Measurements from ENCODE around the gene COL26A1.

COL26A1 gene

GRCh38 chr7:101555921-101556275 lies 193.2 kb downstream of the COL26A1 start:
- H2AK5ac ChIP-seq (ENCODE audit: low read length, severe bottlenecking) = no peak overlapping the region
- no peaks in the 10 kb centered on the region for H3K79me1 ChIP-seq (replicated peaks; ENCODE audit: low read length, poor library complexity, severe bottlenecking)
- no peaks in the 10 kb centered on the region for H3K36me3 ChIP-seq (ENCODE audit: control insufficient read depth in 1 of 2, insufficient read depth in 2 of 2, low read depth in 1 of 2, low read length in 2 of 2)
- peaks cover 32 to 72% of the 10 kb centered on the region in 2 experiments for H3K27me3 ChIP-seq (ENCODE audit: control insufficient read depth in 1 of 2, insufficient read depth in 1 of 2, low read length in 2 of 2)
- no peak overlapping the region for H3K4me2 ChIP-seq (ENCODE audit: low read length, poor library complexity, severe bottlenecking)
- H3K14ac ChIP-seq (ENCODE audit: low read length in 2 of 2) = no peak overlapping the region
- DNase-seq = no peak
- H3K18ac ChIP-seq (ENCODE audit: low read depth in 1 of 2, low read length in 2 of 2) = no peak overlapping the region
- H3K27ac ChIP-seq (ENCODE audit: low read length, poor library complexity, severe bottlenecking) = no peak overlapping the region
- H3K4ac ChIP-seq (ENCODE audit: low read depth in 1 of 2, low read length in 2 of 2) = no peak overlapping the region
- H3K9ac ChIP-seq (ENCODE audit: low read length) = no peak overlapping the region
- 88% methylated on average over 3 of the region's 3 CpGs for WGBS
- no peak overlapping the region for H4K91ac ChIP-seq (ENCODE audit: low read length)
- no peak overlapping the region for H2BK12ac ChIP-seq (ENCODE audit: low read length in 2 of 2)
- H2BK15ac ChIP-seq (ENCODE audit: low read depth, poor library complexity, severe bottlenecking) = no peak overlapping the region
- no peak overlapping the region for H2BK5ac ChIP-seq (ENCODE audit: low read depth, low read length, poor library complexity, severe bottlenecking)
- no peak overlapping the region for H3K23ac ChIP-seq (ENCODE audit: low read length in 2 of 2)
- peaks cover 4% of the 10 kb centered on the region for H3K4me1 ChIP-seq (ENCODE audit: control insufficient read depth, insufficient read depth, low read depth, low read length)
- no peak overlapping the region for H4K8ac ChIP-seq (ENCODE audit: low read length)
- no peaks in the 10 kb centered on the region for H3K9me3 ChIP-seq (ENCODE audit: control insufficient read depth, low read length)
- no peak overlapping the region for H2BK120ac ChIP-seq (ENCODE audit: low read depth, low read length)
- no peak overlapping the region for H3K4me3 ChIP-seq (ENCODE audit: insufficient read depth in 1 of 2, low read depth in 1 of 2, low read length in 2 of 2)
- no peak overlapping the region for H2AFZ ChIP-seq (ENCODE audit: low read depth, low read length)

GRCh38 chr7:101556453-101556968 lies 193.8 kb downstream of the COL26A1 start:
- Histone ChIP-seq H3K9me3 (ENCODE audit: control insufficient read depth, low read length) (no peaks in the 10 kb centered on the region), H3K4me3 (ENCODE audit: insufficient read depth in 1 of 2, low read depth in 1 of 2, low read length in 2 of 2) (no peak overlapping the region), H3K79me1 (replicated peaks; ENCODE audit: low read length, poor library complexity, severe bottlenecking) (no peaks in the 10 kb centered on the region), H2AFZ (ENCODE audit: low read depth, low read length) (no peak overlapping the region), H3K4ac (ENCODE audit: low read depth in 1 of 2, low read length in 2 of 2) (no peak overlapping the region), H2BK12ac (ENCODE audit: low read length in 2 of 2) (no peak overlapping the region), H3K36me3 (ENCODE audit: control insufficient read depth in 1 of 2, insufficient read depth in 2 of 2, low read depth in 1 of 2, low read length in 2 of 2) (no peaks in the 10 kb centered on the region), H2BK15ac (ENCODE audit: low read depth, poor library complexity, severe bottlenecking) (no peak overlapping the region), H2BK120ac (ENCODE audit: low read depth, low read length) (no peak overlapping the region), H3K18ac (ENCODE audit: low read depth in 1 of 2, low read length in 2 of 2) (no peak overlapping the region), H3K14ac (ENCODE audit: low read length in 2 of 2) (no peak overlapping the region), H3K9ac (ENCODE audit: low read length) (no peak overlapping the region), H2AK5ac (ENCODE audit: low read length, severe bottlenecking) (no peak overlapping the region), H3K4me2 (ENCODE audit: low read length, poor library complexity, severe bottlenecking) (no peak overlapping the region), H2BK5ac (ENCODE audit: low read depth, low read length, poor library complexity, severe bottlenecking) (no peak overlapping the region), H3K23ac (ENCODE audit: low read length in 2 of 2) (peak overlapping the region in 1 of 2 experiments; percentile 9), H3K4me1 (ENCODE audit: control insufficient read depth, insufficient read depth, low read depth, low read length) (peaks cover 4% of the 10 kb centered on the region), H4K91ac (ENCODE audit: low read length) (no peak overlapping the region), H3K27me3 (ENCODE audit: control insufficient read depth in 1 of 2, insufficient read depth in 1 of 2, low read length in 2 of 2) (peaks cover 34 to 78% of the 10 kb centered on the region in 2 experiments), H4K8ac (ENCODE audit: low read length) (no peak overlapping the region), H3K27ac (ENCODE audit: low read length, poor library complexity, severe bottlenecking) (no peak overlapping the region)
- WGBS = 52% methylated on average over 1 of the region's 1 CpG
- no peak for DNase-seq

- H3K14ac ChIP-seq (ENCODE audit: low read length in 2 of 2) = no peak overlapping the region
- H2AK5ac ChIP-seq (ENCODE audit: low read length, severe bottlenecking) = no peak overlapping the region
- no peak for DNase-seq
- H3K36me3 ChIP-seq (ENCODE audit: control insufficient read depth in 1 of 2, insufficient read depth in 2 of 2, low read depth in 1 of 2, low read length in 2 of 2) = no peaks in the 10 kb centered on the region
- H3K9ac ChIP-seq (ENCODE audit: low read length) = no peak overlapping the region
- H2BK5ac ChIP-seq (ENCODE audit: low read depth, low read length, poor library complexity, severe bottlenecking) = no peak overlapping the region
- H3K9me3 ChIP-seq (ENCODE audit: control insufficient read depth, low read length) = no peaks in the 10 kb centered on the region
- no peak overlapping the region for H3K4me2 ChIP-seq (ENCODE audit: low read length, poor library complexity, severe bottlenecking)
- H3K18ac ChIP-seq (ENCODE audit: low read depth in 1 of 2, low read length in 2 of 2) = no peak overlapping the region
- 92% methylated on average over 8 of the region's 8 CpGs for WGBS
- H3K27me3 ChIP-seq (ENCODE audit: control insufficient read depth in 1 of 2, insufficient read depth in 1 of 2, low read length in 2 of 2) = peaks cover 38 to 87% of the 10 kb centered on the region in 2 experiments
- H3K4me3 ChIP-seq (ENCODE audit: insufficient read depth in 1 of 2, low read depth in 1 of 2, low read length in 2 of 2) = no peak overlapping the region
- peaks cover 4% of the 10 kb centered on the region for H3K4me1 ChIP-seq (ENCODE audit: control insufficient read depth, insufficient read depth, low read depth, low read length)
- H2BK15ac ChIP-seq (ENCODE audit: low read depth, poor library complexity, severe bottlenecking) = no peak overlapping the region
- H3K23ac ChIP-seq (ENCODE audit: low read length in 2 of 2) = no peak overlapping the region
- no peak overlapping the region for H4K8ac ChIP-seq (ENCODE audit: low read length)
- H4K91ac ChIP-seq (ENCODE audit: low read length) = no peak overlapping the region
- H2AFZ ChIP-seq (ENCODE audit: low read depth, low read length) = no peak overlapping the region
- H2BK12ac ChIP-seq (ENCODE audit: low read length in 2 of 2) = no peak overlapping the region
- H3K4ac ChIP-seq (ENCODE audit: low read depth in 1 of 2, low read length in 2 of 2) = no peak overlapping the region
- H3K79me1 ChIP-seq (replicated peaks; ENCODE audit: low read length, poor library complexity, severe bottlenecking) = no peaks in the 10 kb centered on the region
- H2BK120ac ChIP-seq (ENCODE audit: low read depth, low read length) = no peak overlapping the region
- H3K27ac ChIP-seq (ENCODE audit: low read length, poor library complexity, severe bottlenecking) = no peak overlapping the region
These were observed 194.7 kb downstream of the COL26A1 start for GRCh38 chr7:101557421-101557820.

- Histone ChIP-seq H3K27ac (ENCODE audit: low read length, poor library complexity, severe bottlenecking) (no peak overlapping the region), H2BK15ac (ENCODE audit: low read depth, poor library complexity, severe bottlenecking) (no peak overlapping the region), H3K9ac (ENCODE audit: low read length) (no peak overlapping the region), H3K4ac (ENCODE audit: low read depth in 1 of 2, low read length in 2 of 2) (no peak overlapping the region), H3K27me3 (ENCODE audit: control insufficient read depth in 1 of 2, insufficient read depth in 1 of 2, low read length in 2 of 2) (peaks cover 43 to 90% of the 10 kb centered on the region in 2 experiments), H3K4me1 (ENCODE audit: control insufficient read depth, insufficient read depth, low read depth, low read length) (peaks cover under 1% of the 10 kb centered on the region), H3K18ac (ENCODE audit: low read depth in 1 of 2, low read length in 2 of 2) (no peak overlapping the region), H3K9me3 (ENCODE audit: control insufficient read depth, low read length) (no peaks in the 10 kb centered on the region), H2BK120ac (ENCODE audit: low read depth, low read length) (no peak overlapping the region), H3K23ac (ENCODE audit: low read length in 2 of 2) (no peak overlapping the region), H2AK5ac (ENCODE audit: low read length, severe bottlenecking) (no peak overlapping the region), H3K14ac (ENCODE audit: low read length in 2 of 2) (no peak overlapping the region), H2AFZ (ENCODE audit: low read depth, low read length) (no peak overlapping the region), H3K79me1 (replicated peaks; ENCODE audit: low read length, poor library complexity, severe bottlenecking) (no peaks in the 10 kb centered on the region), H2BK12ac (ENCODE audit: low read length in 2 of 2) (no peak overlapping the region), H4K8ac (ENCODE audit: low read length) (no peak overlapping the region), H3K36me3 (ENCODE audit: control insufficient read depth in 1 of 2, insufficient read depth in 2 of 2, low read depth in 1 of 2, low read length in 2 of 2) (no peaks in the 10 kb centered on the region), H3K4me3 (ENCODE audit: insufficient read depth in 1 of 2, low read depth in 1 of 2, low read length in 2 of 2) (no peak overlapping the region), H4K91ac (ENCODE audit: low read length) (no peak overlapping the region), H3K4me2 (ENCODE audit: low read length, poor library complexity, severe bottlenecking) (no peak overlapping the region), H2BK5ac (ENCODE audit: low read depth, low read length, poor library complexity, severe bottlenecking) (no peak overlapping the region)
- WGBS = 72% methylated on average over 9 of the region's 9 CpGs
- DNase-seq = no peak
These were observed 195.5 kb downstream of the COL26A1 start for GRCh38 chr7:101557978-101558741.

Measured in mesenchymal stem cell (in vitro differentiated cells and primary cell).